Common myeloid progenitor, CD34-positive (primary cell): ENCODE results near the gene CASP8.

Source experiments
- CTCF ChIA-PET: fragments of 350-600 bp; sonication (Branson Sonifier 250); formaldehyde crosslinking; loops from one replicate; lab custom pipeline; 2021; ENCODE audit warnings: antibody characterized with exemption; lab: Charles Lee
- POLR2A ChIA-PET: fragments of 350-600 bp; sonication (Branson Sonifier 250); formaldehyde crosslinking; loops from one replicate; lab custom pipeline; 2021; ENCODE audit warnings: antibody characterized with exemption; lab: Charles Lee
- DNase-seq, 3 donors: peaks; one replicate each; pipeline versions ENCODE4 v3.0.0 to v3.0.0-alpha.2; 2013
- H3K27ac ChIP-seq, 2 experiments: 1 replicate in 1 of 2; 2 replicates in 1 of 2; pipeline ENCODE4 v1.7.0; 2013; ENCODE audit warnings: inconsistent platforms in 2 of 2, low read length in 2 of 2, mild to moderate bottlenecking in 2 of 2, low read depth in 1 of 2, moderate library complexity in 1 of 2; ENCODE audit not compliant: severe bottlenecking in 2 of 2, insufficient read depth in 1 of 2, poor library complexity in 1 of 2
- H3K27me3 ChIP-seq, 5 experiments: replicated peaks in 2 of 5; 1 replicate in 3 of 5; 2 replicates in 2 of 5; pipeline versions ENCODE4 v1.6.1 to v1.7.0; 2013; ENCODE audit warnings: low read length in 4 of 5, mild to moderate bottlenecking in 2 of 5, moderate library complexity in 2 of 5, inconsistent platforms in 1 of 5; ENCODE audit not compliant: insufficient read depth in 5 of 5, control insufficient read depth in 4 of 5
- H3K36me3 ChIP-seq, 4 experiments: 1 replicate in 2 of 4; 2 replicates in 2 of 4; pipeline versions ENCODE4 v1.6.1 to v1.7.0; 2013; ENCODE audit warnings: low read length in 3 of 4, control low read depth in 1 of 4, mild to moderate bottlenecking in 1 of 4; ENCODE audit not compliant: control insufficient read depth in 4 of 4, insufficient read depth in 4 of 4
- H3K4me1 ChIP-seq, 4 experiments: 1 replicate in 3 of 4; 2 replicates in 1 of 4; pipeline versions ENCODE4 v1.6.1 to v1.7.1; 2013; ENCODE audit warnings: low read length in 3 of 4, mild to moderate bottlenecking in 3 of 4, control low read depth in 1 of 4, inconsistent platforms in 1 of 4, moderate library complexity in 1 of 4; ENCODE audit not compliant: control insufficient read depth in 4 of 4, insufficient read depth in 4 of 4; ENCODE audit errors: control extremely low read depth in 1 of 4
- H3K4me3 ChIP-seq, 7 experiments: 1 replicate in 4 of 7; 2 replicates in 3 of 7; pipeline versions ENCODE4 v1.5.1 to v1.7.0; 2013; ENCODE audit warnings: mild to moderate bottlenecking in 7 of 7, low read length in 6 of 7, moderate library complexity in 6 of 7, inconsistent platforms in 2 of 7, low read depth in 2 of 7, control low read depth in 1 of 7; ENCODE audit not compliant: insufficient read depth in 4 of 7, control insufficient read depth in 1 of 7; ENCODE audit errors: extremely low read depth in 1 of 7
- H3K9me3 ChIP-seq, 5 experiments: 1 replicate in 4 of 5; 2 replicates in 1 of 5; pipeline versions ENCODE4 v1.6.1 to v1.7.1; 2013; ENCODE audit warnings: low read length in 4 of 5, mild to moderate bottlenecking in 2 of 5, inconsistent platforms in 1 of 5, low read depth in 1 of 5, moderate library complexity in 1 of 5; ENCODE audit not compliant: control insufficient read depth in 4 of 5, insufficient read depth in 2 of 5; ENCODE audit errors: control extremely low read depth in 1 of 5
- WGBS: methylation state at CpG from one replicate; pipeline ENCODE4 v1.1.5; 2013; ENCODE audit not compliant: insufficient coverage; 5-methylcytosine and 5-hydroxymethylcytosine counted together

The CASP8 gene

DNA sequence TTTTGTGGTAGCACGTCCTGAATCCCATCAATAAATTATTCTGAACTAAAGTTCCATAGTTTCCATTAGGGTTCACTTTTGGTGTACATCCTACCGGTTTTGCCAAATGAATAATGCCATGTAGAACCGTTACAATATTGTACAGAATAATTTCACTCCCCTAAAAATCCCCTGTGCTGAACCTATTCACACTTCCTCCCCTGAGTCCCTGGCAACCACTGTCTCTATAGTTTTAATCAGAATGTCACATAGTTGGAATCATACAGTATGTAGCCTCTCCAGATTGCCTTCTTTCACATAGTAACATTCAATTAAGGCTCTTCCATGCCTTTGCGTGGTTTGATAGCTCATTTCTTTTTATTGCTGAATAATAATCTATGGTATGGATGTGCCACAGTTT is 9.6 kb upstream of the CASP8 start:
- CTCF ChIA-PET, result interaction anchor here (0.9 to 1.2 kb wide), 2 partner anchors 13 to 19 kb away, joined by 3 read pairs; no protein-coding TSS in a partner anchor
- POLR2A ChIA-PET, result interaction anchor here (0.5 kb wide), 1 partner anchor 135 kb away, joined by 3 read pairs; the partner anchor contains the start of gene CFLAR
- Histone ChIP-seq H3K27me3 (no peaks in the 10 kb centered on the region), H3K4me1 (peaks cover 18 to 42% (median 34%) of the 10 kb centered on the region in 4 experiments), H3K27ac (no peak overlapping the region), H3K36me3 (peaks cover 0 to 10% (median 4%) of the 10 kb centered on the region in 4 experiments), H3K9me3 (no peaks in the 10 kb centered on the region), H3K4me3 (no peak overlapping the region)
- WGBS, result 97% methylated on average over 3 of the region's 4 CpGs
- no peak for DNase-seq

DNA sequence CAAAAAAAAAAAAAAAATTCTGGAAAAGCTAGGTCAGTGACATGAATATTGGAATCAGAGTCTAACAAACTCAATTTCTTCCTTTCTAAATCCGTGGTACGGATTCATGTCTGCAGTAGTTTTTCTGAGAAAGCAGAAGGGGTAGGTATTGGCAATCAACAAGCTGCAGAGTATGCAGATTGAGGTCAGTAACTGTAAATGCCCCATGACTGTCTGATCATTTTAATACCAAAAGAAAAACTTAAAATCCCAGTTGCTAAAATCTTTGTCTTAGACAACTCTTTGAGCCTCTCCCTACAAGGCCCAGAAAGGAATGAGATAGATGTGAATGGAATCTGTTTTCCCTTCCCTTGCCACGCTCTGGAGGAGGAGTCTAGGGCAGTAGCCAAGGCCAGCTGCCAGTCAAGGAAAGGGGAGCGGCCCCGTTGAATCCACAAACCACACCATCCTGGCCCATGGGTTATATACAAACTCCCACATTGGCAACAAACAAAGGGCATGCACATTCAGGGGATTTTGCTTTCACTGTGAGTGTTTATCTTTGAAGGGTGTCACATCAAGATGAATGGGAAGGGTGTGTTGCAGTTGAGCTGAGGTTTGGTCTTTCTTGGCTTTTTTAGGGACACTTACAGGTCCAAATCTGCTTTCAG is 6.1 kb upstream of the CASP8 start:
- CTCF ChIA-PET, result interaction anchor here (0.6 to 6.2 kb wide), 6 partner anchors 10 to 108 kb away, joined by 3 to 26 read pairs (median 6); no protein-coding TSS in a partner anchor
- Histone ChIP-seq H3K27me3 (no peaks in the 10 kb centered on the region), H3K9me3 (no peaks in the 10 kb centered on the region), H3K4me3 (peak overlapping the region in 1 of 7 experiments; percentile 0), H3K4me1 (peaks cover 29 to 75% (median 61%) of the 10 kb centered on the region in 4 experiments), H3K36me3 (peaks cover 0 to 6% (median 3%) of the 10 kb centered on the region in 4 experiments), H3K27ac (peak overlapping the region in 1 of 2 experiments; percentile 99)
- 58% methylated on average over 2 of the region's 5 CpGs for WGBS
- POLR2A ChIA-PET, result interaction anchor here (0.7 kb wide), 2 partner anchors 12 to 16 kb away, joined by 3 read pairs; no protein-coding TSS in a partner anchor
- peak in 2 of 3 donors; percentile 51 to 57 for DNase-seq

DNA sequence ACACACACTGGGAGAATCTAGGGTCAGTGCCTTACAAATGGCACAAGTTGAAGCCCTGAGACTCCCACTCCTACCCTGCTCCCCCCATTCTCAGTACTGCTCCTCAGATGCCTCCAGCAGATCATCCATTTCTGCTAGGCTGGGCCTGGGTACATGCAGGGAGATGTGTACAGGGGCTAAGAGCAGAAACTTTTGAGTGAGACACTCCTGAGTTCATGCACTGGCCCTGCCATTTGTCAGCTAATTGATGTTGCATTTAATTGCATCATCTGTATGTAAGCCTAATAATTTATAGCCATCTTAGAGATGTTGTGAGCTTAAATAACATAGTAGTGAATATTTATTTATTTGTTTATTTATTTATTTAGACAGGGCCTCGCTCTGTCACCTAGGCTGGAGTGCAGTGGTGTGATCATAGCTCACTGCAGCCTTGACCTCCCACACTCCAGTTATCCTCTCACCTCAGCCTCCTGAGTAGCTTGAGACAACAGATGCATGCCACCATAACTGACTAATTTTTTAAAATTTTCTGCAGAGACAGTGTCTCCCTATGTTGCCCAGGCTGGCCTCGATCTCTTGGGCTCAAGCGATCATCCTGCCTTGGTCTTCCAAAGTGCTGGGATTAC is 4.8 kb upstream of the CASP8 start:
- 100% methylated on average over 2 of the region's 3 CpGs for WGBS

DNA sequence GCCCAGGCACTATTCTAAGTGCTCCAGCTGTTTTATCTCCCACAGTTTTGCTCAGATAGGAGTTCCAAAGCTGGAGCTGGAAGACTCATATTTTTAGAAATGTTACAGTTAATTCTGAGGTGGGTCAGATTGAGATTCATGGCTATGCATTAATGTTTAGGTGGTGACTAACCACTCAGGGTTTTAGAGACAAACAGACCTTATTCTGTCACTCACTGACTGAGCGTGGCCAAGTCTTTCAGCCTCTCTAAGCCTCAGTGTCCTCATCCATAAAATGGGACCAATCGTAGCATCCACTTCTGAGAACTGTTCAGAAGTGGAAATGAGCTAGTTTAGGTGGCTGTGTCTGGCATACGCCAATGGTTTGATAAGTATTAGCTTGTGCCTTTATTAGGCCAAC is 4.3 kb upstream of the CASP8 start:
- Histone ChIP-seq H3K27me3 (no peaks in the 10 kb centered on the region), H3K9me3 (no peaks in the 10 kb centered on the region), H3K36me3 (peaks cover 0 to 2% (median 0%) of the 10 kb centered on the region in 4 experiments), H3K27ac (peak overlapping the region in 1 of 2 experiments; percentile 99), H3K4me3 (no peak overlapping the region), H3K4me1 (peaks cover 43 to 93% (median 80%) of the 10 kb centered on the region in 4 experiments)
- WGBS, result 100% methylated on average over 2 of the region's 3 CpGs
- ChIA-PET POLR2A (interaction anchor here (1.2 kb wide), 1 partner anchor 19 kb away, joined by 3 read pairs; no protein-coding TSS in a partner anchor), CTCF (interaction anchor here (0.6 to 6.2 kb wide), 7 partner anchors 11 to 108 kb away, joined by 3 to 26 read pairs (median 5); no protein-coding TSS in a partner anchor)
- no peak for DNase-seq

More for the DNA sequence above, 4.8 kb upstream of the CASP8 start:
- peaks cover 0 to 2% (median under 1%) of the 10 kb centered on the region in 4 experiments for H3K36me3 ChIP-seq
- no peaks in the 10 kb centered on the region for H3K9me3 ChIP-seq
- ChIA-PET CTCF (interaction anchor here (0.6 to 6.2 kb wide), 6 partner anchors 12 to 108 kb away, joined by 3 to 26 read pairs (median 6); no protein-coding TSS in a partner anchor), POLR2A (interaction anchor here (1.2 kb wide), 1 partner anchor 19 kb away, joined by 3 read pairs; no protein-coding TSS in a partner anchor)
- no peaks in the 10 kb centered on the region for H3K27me3 ChIP-seq
- H3K27ac ChIP-seq, result peak overlapping the region in 1 of 2 experiments; percentile 99
- peaks cover 39 to 88% (median 74%) of the 10 kb centered on the region in 4 experiments for H3K4me1 ChIP-seq
- H3K4me3 ChIP-seq, result no peak overlapping the region
- no peak for DNase-seq

DNA sequence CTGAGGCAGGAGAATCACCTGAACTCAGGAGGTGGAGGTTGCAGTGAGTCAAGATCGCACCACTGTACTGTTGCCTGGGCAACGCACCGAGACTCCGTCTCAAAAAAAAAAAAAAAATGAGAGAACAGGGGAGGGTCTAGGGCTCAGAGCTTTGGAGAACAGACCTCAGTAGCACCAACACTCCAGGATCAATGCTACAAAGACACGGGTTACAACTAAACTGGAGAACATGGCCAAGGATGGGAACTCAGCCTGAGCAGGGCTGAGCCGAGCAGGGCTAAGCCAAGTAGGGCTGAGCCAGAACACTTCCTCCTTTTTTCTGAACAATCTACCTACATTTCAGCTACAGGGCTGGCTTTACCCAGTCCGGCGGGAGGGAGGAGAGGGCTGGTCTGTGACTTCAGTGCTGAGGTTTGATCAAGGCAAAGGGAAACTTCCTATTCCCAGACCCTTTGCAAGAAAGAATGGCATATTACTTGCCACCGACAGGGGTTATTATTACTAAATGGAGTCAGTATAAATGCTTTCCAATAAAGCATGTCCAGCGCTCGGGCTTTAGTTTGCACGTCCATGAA is 2.9 kb upstream of the CASP8 start:
- DNase-seq, result peak; percentile 91 to 95 (median 93)
- POLR2A ChIA-PET, result interaction anchor here (0.7 to 1.6 kb wide), 3 partner anchors 15 to 194 kb away, joined by 3 to 6 read pairs (median 3); partner anchors contain the start of gene TRAK2

DNA sequence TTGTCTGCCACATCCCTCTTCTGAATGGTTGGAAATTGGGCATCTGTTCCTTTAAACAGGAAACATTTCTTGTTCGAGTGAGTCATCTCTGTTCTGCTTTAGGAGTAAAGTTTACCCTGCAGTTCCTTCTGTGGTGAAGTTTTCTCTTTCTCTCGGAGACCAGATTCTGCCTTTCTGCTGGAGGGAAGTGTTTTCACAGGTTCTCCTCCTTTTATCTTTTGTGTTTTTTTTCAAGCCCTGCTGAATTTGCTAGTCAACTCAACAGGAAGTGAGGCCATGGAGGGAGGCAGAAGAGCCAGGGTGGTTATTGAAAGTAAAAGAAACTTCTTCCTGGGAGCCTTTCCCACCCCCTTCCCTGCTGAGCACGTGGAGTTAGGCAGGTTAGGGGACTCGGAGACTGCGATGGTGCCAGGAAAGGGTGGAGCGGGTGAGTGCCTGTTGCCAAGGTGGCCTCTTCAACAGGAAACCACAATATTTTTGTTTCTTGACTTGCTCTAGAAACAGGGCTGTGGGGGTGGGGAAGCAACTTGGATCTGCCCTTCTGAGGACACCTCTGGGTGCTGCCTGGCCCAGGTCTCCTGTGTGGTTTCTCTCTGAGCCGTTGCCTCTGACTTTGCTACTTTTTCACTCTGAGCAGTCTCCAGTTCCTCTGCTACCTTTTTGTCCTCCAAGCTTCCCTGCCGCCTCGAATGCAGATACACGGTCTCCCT is 2.2 kb upstream of the CASP8 start:
- WGBS, result 0% methylated on average over 10 of the region's 10 CpGs
- CTCF ChIA-PET, result interaction anchor here (1.1 to 6.3 kb wide), 8 partner anchors 14 to 106 kb away, joined by 3 to 45 read pairs (median 4); partner anchors contain the start of gene CASP10
- peaks cover 45 to 94% (median 86%) of the 10 kb centered on the region in 4 experiments for H3K4me1 ChIP-seq

More for the DNA sequence above, 2.9 kb upstream of the CASP8 start:
- H3K9me3 ChIP-seq, result no peaks in the 10 kb centered on the region
- peaks cover 0 to 2% (median 0%) of the 10 kb centered on the region in 4 experiments for H3K36me3 ChIP-seq
- peaks cover 44 to 94% (median 86%) of the 10 kb centered on the region in 4 experiments for H3K4me1 ChIP-seq
- no peaks in the 10 kb centered on the region for H3K27me3 ChIP-seq
- 1% methylated on average over 8 of the region's 12 CpGs for WGBS
- CTCF ChIA-PET, result interaction anchor here (1.1 to 6.3 kb wide), 6 partner anchors 14 to 75 kb away, joined by 3 to 45 read pairs (median 9); partner anchors contain the start of gene CASP10
- H3K4me3 ChIP-seq, result peak overlapping the region; percentile 16 to 92 (median 67)
- H3K27ac ChIP-seq, result peak overlapping the region; percentile 99

More for the DNA sequence above, 2.2 kb upstream of the CASP8 start:
- Histone ChIP-seq H3K4me3 (peak overlapping the region; percentile 27 to 92 (median 68)), H3K36me3 (peaks cover 0 to 2% (median 0%) of the 10 kb centered on the region in 4 experiments), H3K9me3 (no peaks in the 10 kb centered on the region), H3K27me3 (no peaks in the 10 kb centered on the region), H3K27ac (peak overlapping the region; percentile 99)
- peak; percentile 93 to 99 (median 98) for DNase-seq
- POLR2A ChIA-PET, result interaction anchor here (1.0 to 1.6 kb wide), 3 partner anchors 16 to 25 kb away, joined by 3 to 6 read pairs (median 3); no protein-coding TSS in a partner anchor
